ENCODE results near the gene SNAPC2.
"Not testable (repeated sequence)": the region's sequence is repeated elsewhere in the genome, so short reads cannot be mapped to it uniquely, and the experiment has no call there.

SNAPC2 gene

DNA sequence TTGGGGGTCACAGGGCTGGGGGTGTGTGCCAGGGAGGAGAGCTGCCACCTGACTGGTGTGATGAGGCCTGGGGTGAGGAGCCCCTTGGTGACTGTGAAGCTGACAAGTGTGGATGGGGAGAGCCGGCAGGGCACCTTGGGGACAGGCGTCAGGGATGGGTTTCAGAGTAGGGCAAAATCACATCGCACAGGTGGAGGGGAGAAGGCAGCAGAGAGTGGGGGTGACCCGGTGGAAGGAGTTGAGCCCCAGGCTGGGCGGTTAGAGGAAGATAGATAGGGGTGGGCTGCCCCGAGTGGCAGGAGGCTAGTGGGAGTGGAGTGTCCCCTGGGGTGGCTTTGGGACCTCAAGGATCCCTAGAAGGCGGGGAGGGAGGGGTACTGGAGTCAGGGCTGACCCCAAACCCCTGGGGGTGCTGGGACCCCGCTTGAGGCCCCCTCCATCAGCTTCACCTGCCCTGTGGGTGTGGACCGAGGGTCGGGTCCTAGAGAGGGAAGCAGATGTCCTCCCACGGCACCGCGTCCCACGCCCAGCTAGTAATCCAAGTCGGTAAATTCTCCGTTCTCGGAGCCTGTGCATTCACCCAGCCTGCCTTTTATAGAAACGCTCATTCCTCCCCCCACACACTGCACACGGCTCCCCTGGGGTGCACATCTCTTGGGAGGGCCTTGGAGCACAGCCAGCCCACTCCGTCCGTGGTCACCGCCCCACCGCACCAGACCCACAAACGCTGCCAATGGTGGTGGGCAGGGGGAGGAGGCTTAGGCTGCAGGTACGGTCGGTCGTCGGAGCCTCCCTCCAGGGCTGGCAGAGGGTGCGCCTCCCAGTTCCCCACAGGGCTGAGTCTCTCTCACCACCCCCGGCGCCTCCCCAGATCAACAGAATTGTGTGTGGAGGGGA lies 3.4 kb downstream of the SNAPC2 start:
- no peak for DNase-seq

DNA sequence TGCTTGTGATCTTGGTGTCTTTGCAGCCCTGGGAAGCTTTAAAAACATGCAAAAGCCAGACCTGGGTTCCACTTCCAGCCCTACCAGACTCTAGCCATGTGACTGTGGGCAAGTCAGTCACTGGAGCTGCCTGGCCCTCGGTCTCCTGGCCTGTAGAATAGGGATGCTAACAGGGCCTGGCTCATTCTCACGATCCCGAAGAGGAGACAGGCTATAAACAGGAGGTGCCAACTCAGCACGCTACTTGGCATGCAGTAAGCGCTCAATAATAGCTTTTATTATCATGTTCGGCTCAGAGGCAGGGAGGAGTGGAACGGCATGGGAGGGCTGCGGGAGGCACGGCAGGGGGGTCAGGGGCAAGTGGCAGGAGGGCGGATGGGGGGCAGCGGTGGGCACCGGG lies 4.1 kb downstream of the SNAPC2 start:
- no peak for DNase-seq

DNA sequence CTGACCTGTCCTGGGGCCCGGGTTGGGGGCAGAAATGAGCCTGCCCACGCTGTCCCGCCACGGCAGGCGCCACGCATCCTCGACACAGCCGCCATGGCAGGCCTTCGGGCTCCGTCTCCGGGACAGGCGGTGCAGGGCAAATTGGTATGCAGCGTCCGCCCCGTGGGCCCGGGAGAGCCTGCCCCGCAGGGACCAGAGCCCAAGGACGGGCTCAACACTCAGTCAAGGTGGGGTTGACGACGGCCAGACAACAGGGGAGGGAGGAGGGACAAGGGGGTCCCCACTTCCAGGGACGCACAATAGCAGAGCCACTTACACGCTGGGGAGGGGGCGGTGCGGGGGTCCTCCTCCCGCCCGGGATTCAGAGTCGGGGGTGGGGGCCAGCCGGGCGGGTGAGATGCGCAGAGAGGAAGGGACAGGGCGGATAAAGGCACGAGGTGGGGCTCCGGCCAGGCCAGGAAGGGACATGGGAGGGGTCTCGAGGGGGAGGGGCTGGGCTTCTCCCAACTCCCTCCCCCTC lies 4.6 kb downstream of the SNAPC2 start:
- no peak for DNase-seq

DNA sequence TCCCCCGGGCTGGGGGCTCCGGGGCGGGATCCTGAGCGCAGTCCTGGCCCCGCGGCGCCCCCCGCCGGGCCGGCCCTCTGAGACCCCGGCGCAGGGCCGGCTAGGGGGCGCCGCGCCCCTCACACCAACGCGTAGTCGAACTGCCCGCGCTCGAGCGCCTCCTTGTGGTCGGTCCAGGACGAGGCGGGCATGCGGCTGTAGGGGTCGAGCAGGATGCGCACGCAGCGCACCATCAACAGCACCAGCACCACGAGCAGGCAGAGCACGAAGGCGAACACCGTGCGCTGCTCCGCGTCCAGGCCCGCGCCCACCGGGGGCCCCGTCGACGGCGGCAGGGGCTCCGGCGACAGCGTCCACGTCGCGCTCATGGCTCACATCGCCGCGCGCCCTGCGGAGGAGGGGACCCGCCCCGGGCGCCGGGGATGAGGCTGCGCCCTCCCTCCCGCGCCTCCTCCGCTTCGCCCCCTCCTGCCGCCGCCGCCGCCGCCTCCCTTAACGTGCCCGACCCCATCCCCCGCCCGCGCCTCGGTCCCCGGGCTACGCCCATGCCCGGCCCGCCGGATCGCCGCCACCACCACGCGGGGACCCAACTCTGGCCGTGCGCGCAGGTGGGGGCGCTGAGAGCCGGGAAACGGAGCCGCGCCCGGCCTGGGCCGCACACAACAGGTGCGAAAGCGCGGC lies 5.2 kb downstream of the SNAPC2 start:
- peak; percentile 81 for DNase-seq

DNA sequence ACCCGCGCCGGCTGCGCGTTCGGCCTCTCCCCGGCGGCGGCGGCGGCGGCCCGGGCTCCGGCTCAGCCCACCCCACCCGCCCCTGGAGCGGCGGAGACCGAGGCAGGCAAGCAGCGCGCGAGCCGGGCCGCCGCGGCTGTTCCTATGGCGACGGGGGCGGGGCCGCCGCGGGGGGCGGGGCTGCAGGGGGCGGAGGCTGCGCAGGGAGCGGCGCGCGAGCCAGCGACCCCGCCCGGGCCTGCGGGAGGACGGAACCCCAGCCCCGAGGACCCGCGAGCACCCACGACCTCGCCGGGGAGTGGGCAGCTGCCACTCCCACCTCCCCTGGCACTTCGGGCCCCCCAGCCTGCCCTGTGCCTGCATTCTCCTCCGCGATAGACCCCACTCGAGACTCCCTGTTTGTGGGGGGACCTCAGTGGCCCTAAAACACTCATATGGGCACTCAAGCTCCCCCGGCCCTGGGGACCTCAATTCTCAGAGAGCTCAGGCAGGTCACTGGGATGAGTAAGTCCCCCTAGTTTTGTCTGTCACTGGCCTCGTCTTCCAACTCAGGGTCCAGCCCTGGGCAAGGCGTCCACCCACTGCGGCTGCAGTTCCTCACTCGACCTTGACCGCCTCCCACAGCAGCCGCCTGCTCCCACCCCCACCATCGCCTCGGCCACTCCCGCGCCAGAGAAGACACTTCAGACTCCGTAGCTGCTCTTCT lies 6.0 kb downstream of the SNAPC2 start, which contains the start of gene CTXN1:
Gene CTXN1, minus strand, starts transcription at position 115 of the 706 bp plus-strand sequence. CDS start 597 bp downstream, outside the sequence.
- peak; percentile 79 for DNase-seq

DNA sequence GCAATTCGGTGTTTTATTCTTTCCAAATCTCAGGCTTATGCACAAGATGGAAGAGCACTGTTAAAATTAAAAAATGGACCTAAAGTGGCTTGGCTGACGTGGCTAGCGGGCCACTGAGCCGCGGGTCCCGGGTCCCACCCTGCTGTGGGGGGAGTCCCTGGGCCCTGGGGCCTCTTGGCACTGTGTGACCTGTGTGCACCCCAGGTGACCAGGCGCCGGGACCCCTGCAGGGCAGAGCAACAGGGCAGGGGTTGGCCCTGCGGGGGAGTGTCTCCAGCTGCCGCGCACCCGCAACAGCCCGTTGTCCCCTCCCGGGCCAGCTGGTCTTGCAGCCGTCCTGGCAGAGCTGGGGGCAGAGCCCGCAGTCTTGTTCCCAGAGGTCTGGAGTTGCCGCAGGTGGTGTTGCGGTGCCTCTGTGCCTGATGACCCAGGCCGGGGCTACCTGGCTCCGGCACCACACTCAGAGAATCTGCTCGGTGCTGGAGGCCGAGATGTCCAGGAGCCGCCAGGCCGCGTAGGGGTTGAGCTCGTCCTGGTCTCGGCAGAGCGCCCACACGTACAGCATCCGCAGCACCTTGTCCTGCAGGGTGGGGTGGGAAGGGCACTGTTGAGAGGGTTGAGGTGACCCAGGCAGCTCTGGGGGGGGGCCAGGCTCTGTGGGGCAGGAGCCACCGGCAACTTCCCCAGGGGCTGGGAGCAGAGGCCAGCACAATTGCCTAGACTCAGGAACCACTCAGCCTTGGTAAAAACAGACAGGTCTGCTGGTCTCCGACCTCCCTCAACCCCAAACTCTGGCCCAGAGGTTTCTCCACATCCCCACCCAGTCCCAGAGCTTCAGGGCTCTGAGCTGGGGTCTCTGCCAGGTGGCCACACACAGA lies 6.8 kb downstream of the SNAPC2 start:
- DNase-seq: no peak

DNA sequence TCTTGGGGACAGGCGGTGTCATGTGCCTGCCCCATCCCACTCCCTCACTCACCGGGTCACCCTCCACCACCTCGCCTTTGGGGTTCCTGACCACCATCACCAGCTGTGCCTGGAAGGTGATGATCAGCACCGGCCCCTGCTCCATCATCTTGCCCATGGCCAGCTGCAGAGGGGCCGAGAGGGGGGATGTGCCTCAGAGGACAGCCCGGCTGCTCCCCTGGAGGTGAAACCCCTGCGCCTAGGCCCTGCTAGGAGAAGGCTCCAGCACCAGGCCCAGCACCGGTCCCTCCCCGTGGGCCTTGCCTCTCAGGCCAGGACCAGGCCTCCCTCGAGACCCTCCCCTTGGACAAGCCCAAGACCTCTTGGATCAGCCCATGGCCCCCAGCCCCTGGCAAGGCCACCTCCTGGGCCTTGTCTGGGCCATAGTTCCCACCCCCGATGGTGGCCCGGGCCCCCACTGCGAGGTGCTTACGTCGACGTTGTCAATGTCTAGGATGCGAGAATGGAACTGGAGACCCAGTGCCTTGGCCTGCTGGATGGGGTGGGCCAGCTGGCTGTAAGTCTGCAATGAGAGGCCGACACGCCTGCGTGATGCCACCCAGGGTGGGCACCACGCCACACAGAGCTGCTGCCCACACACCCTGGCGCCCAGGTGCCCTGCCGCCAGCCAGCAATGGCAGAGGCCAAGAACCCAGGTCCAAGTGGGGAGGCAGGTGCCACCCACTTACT lies 7.6 kb downstream of the SNAPC2 start:
- DNase-seq: no peak

DNA sequence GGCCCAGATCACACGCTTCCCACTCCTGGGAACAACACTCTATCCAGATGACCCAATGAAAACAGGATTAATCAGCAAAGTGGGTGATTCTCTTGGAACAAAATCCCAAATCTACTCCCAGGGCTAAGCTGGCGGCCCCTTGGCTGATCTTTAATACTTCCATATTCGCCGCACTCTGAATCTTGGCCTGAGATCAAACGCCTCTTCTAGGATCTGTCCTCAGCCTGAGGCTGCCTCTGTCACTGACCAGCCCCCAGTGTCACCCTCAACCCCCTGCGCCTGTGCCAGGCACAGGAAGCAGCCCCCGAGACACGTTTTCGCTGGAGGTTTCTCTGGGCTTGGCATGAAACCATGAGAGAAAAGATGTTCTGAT lies 8.2 kb downstream of the SNAPC2 start:
- no peak for DNase-seq

DNA sequence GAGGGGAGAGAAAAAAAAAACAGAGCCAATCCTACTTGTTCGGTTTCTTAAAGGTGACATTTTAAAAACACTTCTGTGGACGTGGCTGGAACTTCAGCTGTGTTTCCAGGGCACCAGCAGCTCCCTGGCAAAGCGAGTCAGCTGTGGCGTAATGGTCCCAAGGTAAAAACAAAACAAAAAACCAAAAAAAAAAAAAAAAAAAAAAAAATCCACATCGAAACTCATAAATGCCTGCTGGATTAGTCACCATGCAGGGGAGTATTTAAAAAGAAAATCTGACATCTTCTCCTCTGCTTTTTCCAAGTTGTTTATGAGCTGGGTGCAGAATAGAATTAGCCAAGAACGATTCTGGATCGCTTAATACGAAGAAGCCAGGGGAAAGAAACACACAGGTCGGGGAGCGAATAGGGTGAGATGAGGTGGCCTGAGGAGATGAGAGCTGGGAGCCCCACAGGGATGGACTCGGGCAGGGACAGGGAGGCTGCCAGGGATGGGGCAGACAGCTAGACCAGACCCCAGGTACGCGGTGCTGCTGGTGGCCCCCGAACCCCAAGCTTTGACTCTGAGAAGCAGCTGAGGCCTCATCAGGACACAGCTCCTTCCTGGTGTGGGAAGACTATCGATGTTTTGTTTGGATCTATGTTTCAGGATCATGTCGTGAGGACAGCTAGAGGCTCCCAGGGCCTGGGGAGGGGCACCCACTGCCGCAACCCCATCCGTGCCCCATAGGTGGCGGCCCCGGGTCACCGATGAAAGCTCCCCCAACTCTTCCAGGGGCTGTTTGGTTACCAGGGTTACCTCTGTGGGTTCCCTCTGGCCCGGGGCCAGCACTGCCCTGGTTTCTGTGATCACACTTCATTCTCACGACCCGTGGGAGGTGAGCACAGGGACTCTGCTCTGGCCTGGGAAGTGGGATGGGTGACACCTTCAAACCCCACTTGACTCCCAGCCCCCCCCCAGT lies 8.9 kb downstream of the SNAPC2 start:
- peak; percentile 65 for DNase-seq

DNA sequence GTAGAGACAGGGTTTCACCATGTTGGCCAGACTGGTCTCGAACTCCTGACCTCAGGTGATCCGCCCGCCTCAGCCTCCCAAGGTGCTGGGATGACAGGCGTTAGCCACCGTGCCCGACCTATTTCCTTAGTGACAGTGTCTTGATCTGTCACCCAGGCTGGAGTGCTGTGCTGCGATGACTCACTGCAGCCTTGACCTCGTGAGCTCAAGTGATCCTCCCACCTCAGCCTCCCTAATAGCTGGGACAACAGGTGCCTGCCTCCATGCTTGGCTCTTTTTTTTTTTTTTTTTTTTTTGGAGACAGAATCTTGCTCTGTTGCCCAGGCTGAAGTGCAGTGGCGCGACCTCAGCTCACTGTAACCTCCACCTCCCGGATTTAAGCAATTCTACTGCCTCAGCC lies 9.9 kb downstream of the SNAPC2 start:
- DNase-seq: not testable (repeated sequence)

DNA sequence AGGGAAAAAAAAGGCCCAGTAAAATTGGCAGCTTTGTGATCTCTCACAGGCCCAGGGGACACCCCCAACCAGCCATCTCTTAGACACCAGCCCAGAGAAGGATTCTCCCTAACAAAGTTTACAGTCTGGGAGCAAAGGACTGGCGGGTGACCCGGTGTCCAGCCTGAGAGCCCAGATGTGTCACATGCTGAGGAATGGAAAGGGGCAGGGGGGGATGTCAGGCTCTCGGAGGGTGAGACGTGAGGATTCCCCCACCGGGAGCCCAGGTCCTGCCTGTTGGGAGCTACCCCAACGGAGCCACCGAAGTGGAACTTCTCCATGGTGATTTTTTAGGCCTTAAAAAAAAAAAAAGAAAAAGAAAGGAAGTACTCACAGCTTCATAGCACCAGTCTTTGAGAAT lies 10.6 kb downstream of the SNAPC2 start:
- no peak for DNase-seq

DNA sequence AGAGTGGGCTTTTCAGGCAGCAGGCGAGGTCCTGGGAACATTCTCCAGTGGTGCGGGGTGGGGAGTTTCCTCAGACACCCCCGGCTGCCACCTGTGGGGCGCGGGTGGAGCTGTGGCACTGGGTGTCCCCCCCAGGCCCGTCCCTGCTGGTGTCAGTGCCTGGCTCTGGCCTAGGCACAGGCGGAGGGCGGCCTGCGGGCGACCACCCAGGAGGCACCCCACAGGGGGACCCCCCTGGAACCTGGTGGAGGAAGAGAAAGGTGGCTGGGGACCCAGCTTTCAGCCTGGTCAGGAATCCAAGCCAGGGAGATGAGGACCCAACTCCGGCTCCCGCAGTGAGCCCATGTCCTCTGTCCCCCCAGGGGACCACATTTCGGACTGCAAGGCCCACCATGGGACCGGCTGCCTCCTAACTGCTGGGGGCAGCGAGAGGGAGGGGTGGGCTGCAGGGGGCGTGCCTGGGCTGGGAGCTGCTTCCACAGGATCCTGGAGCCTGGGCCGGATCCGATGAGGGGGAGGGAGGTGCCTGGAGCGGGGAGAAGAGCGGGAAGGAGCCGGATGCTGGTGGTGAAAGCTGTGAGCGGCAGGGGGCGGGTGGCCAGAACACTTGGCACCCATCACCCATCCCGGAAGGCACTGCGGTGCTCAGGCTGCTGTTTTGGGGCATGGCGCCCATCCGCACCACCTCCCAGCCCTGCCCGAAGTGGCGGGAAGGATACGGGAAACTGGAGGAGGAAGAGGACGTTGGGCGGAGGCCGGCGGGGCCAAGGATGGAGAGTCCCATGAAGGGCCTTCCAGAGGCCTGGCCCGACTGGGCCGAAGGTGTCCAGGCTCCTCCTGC lies 11.3 kb downstream of the SNAPC2 start:
- DNase-seq: no peak

DNA sequence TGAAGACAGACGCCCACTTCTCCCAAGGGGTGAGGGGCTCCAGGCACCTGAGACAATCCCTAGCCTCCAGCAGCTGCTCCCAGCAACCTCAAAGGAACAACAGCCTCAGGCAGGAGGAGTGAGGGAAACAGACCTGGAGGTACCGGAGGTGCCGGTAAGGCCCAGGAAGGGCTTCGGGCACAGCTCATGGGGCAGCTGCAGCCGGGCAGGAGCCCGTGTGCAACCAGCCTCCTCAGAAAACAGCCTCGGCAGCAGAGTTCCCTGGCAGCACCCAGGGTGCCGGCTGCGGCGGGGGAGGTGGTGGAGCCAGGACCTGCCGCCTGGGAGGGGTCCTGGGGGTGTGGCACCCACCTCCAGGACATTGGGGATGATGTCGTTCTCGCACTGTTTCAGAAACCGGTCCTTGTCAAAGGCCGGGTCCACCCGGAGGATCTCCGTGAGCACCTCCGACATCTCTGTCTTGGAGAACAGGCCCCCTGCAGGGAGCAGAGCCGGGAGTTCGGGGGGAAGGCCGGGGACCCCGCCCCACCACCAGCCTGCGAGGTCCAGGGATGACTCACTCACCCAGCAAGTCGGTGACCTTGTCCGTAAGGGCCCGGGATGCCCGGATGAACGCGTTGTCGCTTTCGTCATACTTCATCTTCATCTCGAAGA lies 12.3 kb downstream of the SNAPC2 start:
- DNase-seq: no peak

DNA sequence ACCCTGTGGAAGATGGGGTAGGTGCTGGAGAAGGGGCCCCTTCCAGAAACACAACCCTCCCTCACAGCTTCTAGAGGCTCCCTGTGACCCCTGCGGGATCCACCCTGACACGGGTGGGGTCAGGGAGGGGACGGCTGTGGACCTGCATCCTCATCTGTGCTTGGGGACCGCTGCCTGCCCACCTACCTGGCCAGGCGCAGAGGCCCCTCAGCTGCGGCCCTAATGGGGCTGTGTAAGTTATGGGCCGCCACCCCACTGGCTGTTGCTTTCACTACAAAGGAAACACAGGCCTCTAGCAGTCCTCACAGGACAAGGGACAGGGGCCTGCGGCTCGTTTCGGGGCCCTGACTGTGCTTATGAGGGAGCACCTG lies 12.8 kb downstream of the SNAPC2 start:
- DNase-seq: no peak

DNA sequence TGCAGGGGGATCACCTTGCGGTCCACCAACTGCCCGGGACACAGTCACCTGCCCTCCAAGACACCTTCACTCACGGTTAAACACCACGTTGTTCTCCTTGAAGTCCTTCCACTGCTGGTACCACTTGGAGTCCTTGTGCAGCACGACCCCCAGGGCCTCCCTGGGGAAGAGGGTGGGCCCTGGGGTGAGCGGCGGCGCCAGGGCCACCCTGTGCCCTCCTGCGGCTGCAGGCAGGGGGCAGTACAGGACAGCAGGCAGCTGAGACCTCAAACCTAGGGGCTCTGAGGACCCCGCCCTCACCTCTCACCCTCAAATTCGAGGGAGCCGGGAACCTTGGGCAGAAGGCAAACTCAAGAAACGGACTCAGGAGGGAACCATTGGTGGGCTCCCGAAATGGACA lies 13.3 kb downstream of the SNAPC2 start:
- DNase-seq: no peak

DNA sequence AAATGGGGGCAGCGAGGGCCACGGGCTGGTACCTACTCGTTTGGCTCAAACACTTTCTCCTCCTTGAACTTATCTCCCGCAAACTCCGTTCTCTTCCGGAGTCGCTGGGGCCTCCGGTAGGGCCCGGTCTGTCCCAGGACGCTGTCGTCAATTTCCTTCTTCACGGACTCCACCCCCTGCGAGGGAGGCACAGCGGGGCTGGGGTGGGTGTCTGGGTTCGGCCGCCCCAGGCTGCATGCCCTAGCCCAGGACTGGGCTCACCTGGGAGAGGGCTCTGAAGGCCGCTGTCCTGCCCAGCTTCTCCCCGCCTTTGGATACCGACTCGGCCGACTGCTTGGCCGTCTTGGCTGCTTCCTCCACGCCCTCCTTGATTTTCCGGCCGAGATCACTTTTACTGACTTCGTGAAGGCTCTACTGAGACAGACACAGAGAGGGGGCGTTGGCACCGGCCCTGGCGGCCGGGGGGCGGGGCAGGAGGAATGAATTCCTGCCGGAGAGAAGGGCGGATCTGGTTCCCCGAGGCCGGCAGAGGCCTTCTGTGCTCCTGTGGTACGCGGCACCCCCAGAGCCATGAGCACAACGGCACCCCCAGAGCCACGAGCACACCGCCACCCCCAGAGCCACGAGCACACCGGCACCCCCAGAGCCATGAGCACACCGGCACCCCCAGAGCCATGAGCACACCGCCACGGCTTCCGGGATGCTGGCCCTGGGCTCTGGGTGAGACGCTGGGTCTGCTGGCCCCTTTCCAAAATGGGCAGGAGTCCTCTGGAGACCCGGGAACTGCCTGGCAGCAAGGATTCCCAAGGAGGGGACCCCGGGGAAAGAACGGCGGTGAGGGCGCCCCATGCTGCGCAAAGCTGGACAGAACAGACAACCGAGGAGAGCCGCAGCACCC lies 13.9 kb downstream of the SNAPC2 start:
- no peak for DNase-seq

DNA sequence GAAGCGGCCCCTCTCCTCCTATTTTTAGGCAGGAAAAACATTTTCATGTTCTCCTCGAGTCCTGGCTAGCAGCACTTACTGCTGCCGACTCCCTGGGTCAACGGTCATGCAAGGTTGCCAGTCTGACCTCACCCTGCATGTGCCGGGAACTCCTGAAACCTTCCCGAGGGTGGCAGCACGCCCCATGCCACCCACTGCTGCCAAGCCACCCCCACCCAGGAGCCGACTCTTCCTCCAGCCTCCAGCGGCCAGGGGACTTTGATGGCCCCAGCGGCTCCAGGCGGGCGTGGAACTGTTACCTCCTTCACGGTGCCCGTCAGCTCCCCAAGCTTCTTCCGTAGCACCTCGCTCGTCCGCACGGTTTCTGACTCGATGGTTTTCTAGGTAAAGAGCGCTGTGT lies 14.6 kb downstream of the SNAPC2 start:
- no peak for DNase-seq

DNA sequence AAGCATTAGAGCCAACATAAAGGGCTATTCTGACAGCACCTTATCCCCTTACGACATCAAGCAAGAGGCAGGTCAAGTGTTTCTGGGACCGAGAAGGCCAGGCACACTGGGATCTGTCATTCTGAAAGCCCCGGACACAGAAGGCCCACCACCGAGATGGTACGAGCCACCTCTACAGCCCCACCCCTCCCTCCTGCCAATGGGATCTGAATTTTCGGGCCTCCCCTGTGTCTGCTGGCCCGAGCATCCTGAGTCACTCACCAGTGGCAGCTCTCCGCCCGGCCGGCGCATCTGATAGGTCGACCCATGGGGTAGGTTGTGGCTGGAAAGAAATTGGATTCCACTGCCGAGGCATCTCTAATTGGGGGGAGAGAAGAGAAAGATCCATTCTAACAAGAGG lies 20.7 kb downstream of the SNAPC2 start:
- no peak for DNase-seq
